SKM-1 (cell line): ENCODE measurements around the gene S100PBP.

ENCODE experiments used
- DNase-seq: peaks from one replicate; lab custom pipeline; 2025; ENCODE audit not compliant: unreplicated experiment; lab: John Stamatoyannopoulos, UW

S100PBP gene

DNA sequence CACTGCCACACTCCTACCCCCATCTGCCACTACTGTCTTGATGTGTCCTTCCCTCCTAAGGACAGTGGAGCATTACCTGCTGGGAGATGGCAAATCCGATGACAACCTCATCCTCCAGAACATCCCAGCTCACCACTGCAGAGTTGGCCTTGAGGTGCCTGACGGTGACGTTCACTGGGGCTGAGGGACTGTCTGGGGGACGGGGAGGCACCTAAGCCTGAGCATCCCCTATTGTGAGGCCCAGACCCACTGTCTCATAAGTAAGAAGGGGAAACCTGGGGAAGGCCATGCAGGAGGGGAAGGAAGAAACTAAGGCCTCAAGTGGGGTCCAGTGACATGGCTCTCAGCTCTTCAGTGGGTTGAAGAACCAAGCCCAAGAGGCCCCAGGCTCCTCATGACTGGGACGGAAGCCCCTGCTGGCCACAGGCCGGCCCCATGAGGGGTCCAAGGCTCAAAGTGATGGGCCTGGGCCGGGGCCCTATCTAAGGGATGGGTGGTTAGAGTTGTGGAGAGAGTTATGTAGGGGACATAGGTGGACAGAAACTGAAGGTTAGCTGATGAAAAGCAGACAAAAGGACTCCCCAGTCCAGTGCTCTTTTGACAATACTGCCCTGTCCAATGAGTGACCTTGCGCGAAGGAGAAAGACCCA lies 51.5 kb downstream of the S100PBP start:
- no peak for DNase-seq

DNA sequence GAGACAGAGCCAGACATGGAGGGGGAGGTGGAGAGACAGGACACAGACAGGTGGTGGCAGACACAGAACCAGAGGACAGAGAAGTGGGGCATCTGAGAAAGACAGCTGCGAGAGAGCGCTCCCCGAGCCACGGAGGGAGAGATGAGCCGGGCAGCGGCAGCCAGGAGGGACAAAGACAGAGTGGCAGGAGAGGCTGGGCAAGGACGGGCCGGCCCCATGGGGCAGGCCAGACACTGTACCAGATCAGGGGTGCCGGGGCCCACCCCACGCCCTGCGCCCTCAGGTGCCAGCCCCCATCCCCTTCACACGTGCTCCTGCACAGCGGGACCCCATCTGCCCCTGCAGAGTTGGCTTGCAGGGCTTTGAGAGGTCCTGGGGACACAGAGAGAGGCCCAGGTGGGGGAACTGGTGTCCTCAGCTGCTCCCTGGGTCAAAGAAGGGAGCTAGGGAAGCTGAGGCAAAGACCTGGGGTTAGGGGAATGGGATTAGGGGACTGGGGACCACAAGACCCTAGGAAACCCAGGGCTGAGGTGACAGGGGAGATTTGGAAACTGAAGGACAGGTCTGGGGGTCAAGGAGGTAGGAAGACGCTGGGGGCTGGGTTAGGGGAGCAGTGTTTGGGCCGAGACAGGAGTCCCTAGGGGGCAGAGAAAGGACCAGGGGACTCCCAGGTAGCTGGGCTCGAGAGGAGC lies 52.6 kb downstream of the S100PBP start:
- DNase-seq: no peak

DNA sequence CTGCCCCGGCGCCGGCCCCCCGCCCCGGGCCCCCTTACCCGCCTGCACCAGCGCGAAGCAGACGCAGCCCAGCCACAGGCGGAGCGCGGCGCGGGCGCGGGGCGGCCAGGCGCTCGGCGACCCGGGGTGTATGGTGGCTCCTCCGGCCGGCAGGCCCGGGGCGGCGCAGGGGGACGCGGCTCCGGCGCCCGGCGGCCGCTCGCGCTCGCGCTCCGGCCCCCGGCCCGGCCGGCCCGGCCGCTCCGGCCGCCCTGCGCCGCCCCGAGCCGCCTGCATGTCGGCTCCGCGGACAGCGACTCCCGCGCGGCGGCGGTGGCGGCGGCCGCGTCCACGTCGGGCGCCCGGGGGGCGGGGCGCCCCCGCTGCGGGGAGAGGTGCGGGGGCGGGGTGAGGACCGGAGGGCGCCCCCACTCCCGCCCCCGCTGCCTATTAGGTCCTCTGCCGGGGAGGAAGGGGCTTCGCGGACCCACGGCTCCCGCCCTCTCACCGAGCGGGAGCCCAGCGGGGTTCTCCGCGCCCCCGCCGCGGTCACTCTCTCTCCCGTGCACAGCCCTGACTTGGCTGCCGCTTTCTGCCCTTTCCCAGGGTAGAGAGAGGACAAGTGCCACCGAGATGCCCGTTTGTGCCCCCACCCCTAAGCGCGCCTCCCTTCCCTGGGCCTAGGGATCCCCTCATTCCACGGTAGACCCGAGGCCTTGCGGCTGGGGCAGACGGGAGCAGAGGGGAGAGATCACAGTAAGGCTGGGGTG lies 53.3 kb downstream of the S100PBP start, which contains the start of gene FNDC5:
Gene FNDC5 (minus strand): TSS at position 298 of the 749 bp plus-strand sequence.
- DNase-seq: no peak

DNA sequence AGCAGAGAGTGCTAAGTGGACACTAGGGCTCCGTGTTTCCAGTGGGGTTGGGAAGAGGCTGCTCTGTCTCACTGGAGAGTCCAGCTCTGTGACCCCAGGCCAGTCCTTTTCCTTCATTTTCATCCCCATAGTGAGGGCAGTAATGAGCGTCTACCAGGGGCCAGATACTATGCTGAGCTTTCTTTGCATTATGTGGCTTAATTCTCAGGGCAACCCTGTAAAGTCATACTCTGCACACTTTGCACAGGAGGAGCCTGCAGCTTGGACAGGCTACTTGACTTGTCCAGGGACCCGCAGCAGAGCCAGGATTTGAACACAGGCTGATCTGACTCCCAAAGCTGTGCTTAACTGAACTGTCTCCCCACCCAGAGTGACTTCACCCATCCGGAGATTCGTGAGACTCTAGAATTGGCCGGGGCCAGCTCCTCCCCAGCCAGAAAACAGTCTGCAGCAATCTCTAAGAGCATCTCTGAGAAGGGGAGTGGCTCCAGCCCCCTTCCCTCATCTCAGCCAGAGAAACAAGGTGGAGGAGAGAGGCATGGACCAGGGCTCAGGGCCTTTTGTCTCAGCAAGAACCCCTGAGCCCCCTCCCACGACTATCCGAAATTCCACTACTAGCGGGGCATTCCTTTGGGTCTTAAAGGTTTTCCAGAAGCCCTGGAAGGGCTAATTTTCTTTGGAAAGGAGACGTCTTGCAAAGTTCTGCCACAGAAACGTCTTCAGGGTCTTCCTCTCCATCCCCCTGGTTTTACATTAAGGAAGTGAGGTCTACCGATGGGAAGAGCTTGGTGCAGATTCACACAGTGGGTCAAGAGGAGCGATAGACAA lies 54.1 kb downstream of the S100PBP start:
- DNase-seq: no peak

GRCh38 chr1:32872192-32872460 lies 54.7 kb downstream of the S100PBP start:
- no peak for DNase-seq

DNA sequence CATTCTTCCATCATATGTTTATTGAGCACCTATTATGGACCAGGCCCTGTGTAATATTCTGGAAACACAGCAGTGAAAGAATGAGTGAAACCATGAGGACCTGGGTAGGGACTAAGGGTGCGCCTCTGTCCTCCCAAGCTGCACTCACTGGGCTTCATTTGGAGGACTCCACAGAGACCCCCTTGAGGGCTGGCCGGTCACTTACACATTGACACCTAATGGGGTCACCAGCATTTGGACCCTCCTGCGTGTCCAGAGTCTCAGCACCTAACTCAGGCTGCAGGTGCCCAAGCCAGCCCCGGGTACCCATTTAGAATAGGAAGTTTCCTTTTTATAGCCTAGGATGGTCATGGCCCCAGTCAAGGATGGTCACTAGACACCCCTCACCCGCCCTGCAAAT lies 56.0 kb downstream of the S100PBP start:
- no peak for DNase-seq

GRCh38 chr1:32874860-32875752 lies 57.7 kb downstream of the S100PBP start:
- DNase-seq: no peak

DNA sequence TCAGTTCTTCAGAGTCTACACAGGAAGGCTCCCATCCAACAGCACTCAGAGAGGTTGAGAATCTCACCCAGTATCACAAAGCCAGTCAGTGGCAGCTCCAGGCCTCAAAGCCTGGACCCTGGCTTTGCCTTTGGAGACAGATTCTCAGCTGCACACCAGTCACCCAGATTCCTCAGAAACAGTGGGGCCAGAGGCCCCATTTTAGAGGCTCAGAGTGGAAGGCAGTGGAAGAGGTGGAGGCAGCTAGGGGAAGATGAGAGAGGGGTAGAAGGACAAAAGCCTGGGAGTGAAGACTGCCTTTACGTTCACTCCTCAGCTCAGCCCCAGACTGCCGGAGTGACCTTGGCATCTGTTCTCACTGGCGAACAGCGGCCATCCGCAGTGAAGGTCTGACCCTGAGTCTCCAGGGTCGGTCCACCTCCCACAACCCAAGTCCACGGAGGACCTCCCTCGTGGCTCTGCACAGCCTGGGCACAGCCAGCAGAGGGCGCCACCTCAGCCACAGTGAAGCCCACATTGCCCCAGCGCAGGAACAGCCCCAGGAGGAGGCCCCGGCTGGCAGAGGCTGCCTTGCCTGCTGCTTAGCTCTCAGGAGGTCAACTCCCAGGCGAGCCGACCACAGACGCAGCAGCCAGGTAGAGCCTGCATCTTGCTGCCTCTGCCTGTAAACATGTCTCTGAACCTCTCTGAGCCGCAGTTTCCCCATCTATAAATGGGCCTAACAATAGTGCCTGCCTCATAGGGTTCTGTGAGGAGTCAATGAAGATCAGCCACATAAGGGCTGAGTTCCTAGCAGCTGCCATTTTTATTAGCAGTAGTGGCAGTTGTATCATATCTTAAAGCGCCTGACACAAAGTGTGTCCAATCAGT lies 59.1 kb downstream of the S100PBP start:
- no peak for DNase-seq

GRCh38 chr1:32877211-32878110 lies 60.0 kb downstream of the S100PBP start:
- DNase-seq: no peak

DNA sequence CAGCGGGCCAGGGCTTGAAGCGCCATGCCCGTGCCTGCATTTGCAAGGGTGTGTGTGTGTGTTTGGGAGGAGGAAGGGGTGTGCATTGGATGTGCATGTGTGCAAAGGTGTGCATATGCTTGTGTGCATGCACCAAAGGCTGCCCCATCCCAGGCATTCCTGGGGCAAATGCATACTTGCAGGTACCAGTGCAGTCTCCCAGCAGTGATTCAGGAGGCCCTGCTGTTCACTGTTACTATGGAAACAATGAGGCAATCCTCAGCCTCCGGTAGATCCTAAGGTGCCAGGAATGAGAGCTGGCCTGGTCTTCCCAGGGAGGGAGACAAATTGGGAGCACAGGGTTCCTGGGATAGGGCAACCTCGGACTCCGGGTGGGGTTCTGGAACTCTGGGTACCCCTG lies 60.7 kb downstream of the S100PBP start:
- no peak for DNase-seq

DNA sequence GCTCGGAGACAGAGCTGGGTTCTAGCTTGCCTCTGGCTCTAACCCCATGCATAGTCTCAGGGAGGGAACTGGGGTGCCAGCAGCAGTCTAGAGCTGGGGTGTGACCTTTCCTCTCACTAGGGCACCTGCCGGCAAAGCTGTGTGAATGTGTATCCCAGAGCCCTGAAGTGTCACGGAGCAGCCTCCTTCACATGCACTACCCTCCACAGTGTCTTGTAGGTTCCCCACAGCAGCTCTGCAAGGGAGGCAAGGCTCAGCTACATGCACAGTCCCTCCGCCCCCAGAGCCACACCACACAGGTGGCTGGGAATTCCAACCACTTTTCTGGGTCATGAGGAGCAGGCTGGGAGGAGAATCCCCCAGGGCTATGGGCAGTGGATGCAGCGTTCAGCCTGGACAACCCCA lies 61.2 kb downstream of the S100PBP start:
- DNase-seq: no peak

DNA sequence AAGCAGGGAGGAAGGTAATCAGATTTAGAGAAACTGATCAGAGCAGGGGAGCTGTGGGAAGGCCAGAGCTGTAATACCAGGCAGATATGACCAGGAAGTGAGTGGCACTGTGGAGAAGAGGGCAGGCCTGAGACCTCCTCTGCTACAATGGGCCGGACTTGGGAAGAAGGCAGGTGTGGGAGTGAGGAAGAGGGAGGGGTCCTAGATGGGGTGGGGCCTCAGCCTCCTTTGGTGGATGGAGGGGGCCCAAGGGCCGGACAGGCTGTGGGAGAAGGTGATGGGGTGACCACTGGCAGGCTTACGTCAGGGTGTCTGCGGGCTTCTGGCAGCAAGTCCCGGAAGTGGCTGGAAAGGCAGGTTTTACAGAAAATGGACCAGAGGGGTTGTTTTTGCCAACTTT lies 63.8 kb downstream of the S100PBP start:
- no peak for DNase-seq

- DNase-seq: no peak
These were observed 64.7 kb downstream of the S100PBP start for GRCh38 chr1:32881871-32882850.

DNA sequence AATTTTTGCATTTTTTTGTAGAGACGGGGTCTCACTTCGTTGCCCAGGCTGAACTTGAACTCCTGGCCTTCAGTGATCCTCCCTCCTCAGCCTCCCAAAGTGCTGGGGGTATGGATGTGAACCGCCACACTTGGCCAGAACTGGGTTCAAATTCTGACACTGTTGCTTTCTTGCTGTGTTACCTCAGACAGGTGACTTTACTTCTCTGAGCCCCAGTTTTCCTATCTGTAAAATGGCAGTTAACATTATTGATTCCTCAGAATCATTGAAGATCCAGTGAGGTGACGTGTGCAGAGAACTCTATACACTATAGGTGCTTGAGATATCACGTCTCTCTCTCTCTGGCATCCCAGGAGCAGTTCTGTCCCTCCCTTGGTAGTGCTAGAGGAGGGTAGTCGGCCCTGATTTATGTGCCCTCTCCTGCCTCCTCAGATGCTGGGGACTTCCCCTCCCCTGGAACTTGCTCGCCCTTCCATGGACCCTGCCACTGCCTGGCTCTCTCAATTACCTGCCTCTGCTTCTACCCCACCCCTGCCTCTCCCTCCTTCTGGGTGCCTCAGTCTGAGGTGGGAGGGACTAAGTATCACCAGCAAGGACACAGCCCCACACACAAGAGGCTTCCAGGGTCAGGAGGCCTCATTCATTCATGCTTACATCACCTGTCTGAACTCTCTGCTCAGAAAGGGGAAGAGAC lies 66.0 kb downstream of the S100PBP start:
- no peak for DNase-seq

DNA sequence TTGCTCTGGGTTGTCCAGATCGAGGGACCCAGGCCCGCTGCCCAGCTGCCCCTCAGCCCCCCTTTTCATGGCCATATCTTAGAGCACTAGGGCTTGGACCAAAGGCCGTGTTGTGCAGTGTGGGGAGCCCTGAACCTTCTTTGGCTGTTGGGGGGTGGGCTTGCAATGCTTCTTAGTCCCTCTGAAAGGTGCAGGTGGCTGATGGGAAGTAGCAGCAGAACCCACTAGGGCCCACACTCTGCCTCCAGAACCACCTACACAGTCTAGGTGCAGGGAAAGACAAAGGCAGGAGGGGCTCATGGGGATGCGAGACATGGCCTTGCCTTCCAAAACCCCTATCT lies 66.5 kb downstream of the S100PBP start:
- DNase-seq: no peak

- DNase-seq: no peak
These were observed 67.3 kb downstream of the S100PBP start for GRCh38 chr1:32884726-32885125.

- DNase-seq: no peak
These were observed 68.2 kb downstream of the S100PBP start for GRCh38 chr1:32885676-32886003.
